ENCODE measurements around the gene PPT1.

DNA sequence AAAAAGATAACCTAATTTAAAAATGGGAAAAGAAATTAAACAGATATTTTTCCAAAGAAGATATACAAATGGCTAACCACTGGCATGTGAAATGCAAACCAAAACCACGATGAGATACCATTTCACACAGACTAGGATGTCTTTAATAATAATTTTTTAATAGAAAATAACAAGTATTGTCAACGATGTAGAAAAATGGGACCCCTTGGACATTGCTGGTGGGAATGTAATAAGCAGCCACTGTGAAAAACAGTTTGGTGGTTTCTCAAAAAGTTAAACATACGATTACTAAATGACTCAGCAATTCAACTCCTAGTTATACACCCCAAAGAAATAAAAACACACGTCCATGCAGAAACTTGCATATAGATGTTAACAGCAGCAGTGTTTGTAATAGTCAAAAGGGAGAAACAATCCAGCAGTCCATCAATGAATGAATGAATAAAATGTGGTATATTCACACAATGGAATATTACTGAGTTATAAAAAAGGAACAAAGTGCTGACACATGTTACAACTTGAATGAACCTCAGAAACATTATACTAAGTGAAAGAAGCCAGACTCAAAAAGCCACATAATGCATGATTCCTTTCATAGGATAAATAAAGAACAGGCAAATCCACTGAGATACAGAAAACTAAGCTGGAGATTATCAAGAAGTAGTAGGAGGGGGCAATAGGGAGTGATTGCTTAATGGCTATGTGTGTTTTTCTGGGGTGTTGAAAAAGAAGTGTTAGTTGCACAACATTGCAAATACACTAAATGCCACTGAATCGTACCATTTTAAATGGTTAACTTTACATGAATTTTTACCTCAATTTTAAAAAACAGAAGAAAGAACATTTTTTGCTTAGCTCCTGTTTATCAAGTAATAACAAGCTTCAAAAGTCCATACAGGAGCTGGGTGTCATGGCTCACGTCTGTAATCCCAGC is 4.1 kb downstream of the PPT1 start:
- TF ChIP-seq, protein P1, sequence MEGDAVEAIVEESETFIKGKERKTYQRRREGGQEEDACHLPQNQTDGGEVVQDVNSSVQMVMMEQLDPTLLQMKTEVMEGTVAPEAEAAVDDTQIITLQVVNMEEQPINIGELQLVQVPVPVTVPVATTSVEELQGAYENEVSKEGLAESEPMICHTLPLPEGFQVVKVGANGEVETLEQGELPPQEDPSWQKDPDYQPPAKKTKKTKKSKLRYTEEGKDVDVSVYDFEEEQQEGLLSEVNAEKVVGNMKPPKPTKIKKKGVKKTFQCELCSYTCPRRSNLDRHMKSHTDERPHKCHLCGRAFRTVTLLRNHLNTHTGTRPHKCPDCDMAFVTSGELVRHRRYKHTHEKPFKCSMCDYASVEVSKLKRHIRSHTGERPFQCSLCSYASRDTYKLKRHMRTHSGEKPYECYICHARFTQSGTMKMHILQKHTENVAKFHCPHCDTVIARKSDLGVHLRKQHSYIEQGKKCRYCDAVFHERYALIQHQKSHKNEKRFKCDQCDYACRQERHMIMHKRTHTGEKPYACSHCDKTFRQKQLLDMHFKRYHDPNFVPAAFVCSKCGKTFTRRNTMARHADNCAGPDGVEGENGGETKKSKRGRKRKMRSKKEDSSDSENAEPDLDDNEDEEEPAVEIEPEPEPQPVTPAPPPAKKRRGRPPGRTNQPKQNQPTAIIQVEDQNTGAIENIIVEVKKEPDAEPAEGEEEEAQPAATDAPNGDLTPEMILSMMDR (IDR thresholded peaks at IDR 0.05) = no peak
- TF ChIP-seq POLR2A (IDR thresholded peaks at IDR 0.05) = no peak
